Measurements from ENCODE around the gene FBXL16.

FBXL16 gene

GRCh38 chr16:678858-679813 lies 26.5 kb downstream of the FBXL16 start:
- TF ChIP-seq CTCF (IDR thresholded peaks at IDR 0.05; ENCODE audit: low read depth, low read length), result no peak
- peak overlapping the region; percentile 53 for H3K4me3 ChIP-seq (ENCODE audit: low read depth, low read length)

GRCh38 chr16:678209-678857 lies 27.3 kb downstream of the FBXL16 start:
- TF ChIP-seq CTCF (IDR thresholded peaks at IDR 0.05; ENCODE audit: low read depth, low read length), result no peak
- H3K4me3 ChIP-seq (ENCODE audit: low read depth, low read length), result no peak overlapping the region

- H3K4me3 ChIP-seq (ENCODE audit: low read depth, low read length), result no peak overlapping the region
- no peak for TF ChIP-seq CTCF (IDR thresholded peaks at IDR 0.05; ENCODE audit: low read depth, low read length)
Observed at GRCh38 chr16:677316-678190, 28.0 kb downstream of the FBXL16 start.

GRCh38 chr16:676913-677312 lies 28.7 kb downstream of the FBXL16 start:
- H3K4me3 ChIP-seq (ENCODE audit: low read depth, low read length), result no peak overlapping the region
- no peak for TF ChIP-seq CTCF (IDR thresholded peaks at IDR 0.05; ENCODE audit: low read depth, low read length)

GRCh38 chr16:676565-676902 lies 29.1 kb downstream of the FBXL16 start:
- no peak for TF ChIP-seq CTCF (IDR thresholded peaks at IDR 0.05; ENCODE audit: low read depth, low read length)

GRCh38 chr16:675884-676564 lies 29.6 kb downstream of the FBXL16 start:
- no peak for TF ChIP-seq CTCF (IDR thresholded peaks at IDR 0.05; ENCODE audit: low read depth, low read length)
- no peak overlapping the region for H3K4me3 ChIP-seq (ENCODE audit: low read depth, low read length)

More at GRCh38 chr16:676565-676902, 29.1 kb downstream of the FBXL16 start:
- H3K4me3 ChIP-seq (ENCODE audit: low read depth, low read length), result no peak overlapping the region
